Hematopoietic multipotent progenitor cell treated with erythropoietin and hydrocortisone succinate and interleukin-3 and kit ligand, for 8 days (in vitro differentiated cells): ENCODE results near the gene GBP5.
"Not testable (repeated sequence)": the region's sequence is repeated elsewhere in the genome, so short reads cannot be mapped to it uniquely, and the experiment has no call there.

Experiments
- DNase-seq: peaks from one replicate; pipeline ENCODE4 v3.0.0-alpha.2; 2015

The GBP5 gene

GRCh38 chr1:89272269-89273041 is at the start of gene GBP5:
Gene GBP5 (minus strand): TSS chr1:89272860. CDS start chr1:89269555, 3,305 bp downstream.
- DNase-seq: not testable (repeated sequence)

GRCh38 chr1:89322402-89322801 is 49.7 kb upstream of the GBP5 start:
- no peak for DNase-seq

DNA sequence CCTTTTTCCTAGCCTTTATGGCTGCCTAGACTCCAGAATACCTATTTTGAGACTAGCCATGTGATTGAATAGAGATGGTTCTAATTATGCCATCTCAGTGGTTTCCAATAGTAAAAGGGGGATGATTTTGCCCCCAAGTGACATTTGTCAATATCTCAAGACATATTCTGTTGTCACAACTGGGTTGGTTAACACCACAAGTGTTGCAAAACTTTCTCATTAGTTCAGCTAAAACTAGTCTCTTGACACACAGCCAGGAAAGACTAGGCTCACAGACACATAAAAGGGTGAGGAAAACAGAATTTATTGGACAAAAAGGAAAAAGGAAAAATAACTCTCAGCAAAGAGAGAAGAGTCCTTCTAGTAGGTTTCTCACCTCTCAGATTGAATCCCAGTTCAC is 39.9 kb upstream of the GBP5 start:
- no peak for DNase-seq

DNA sequence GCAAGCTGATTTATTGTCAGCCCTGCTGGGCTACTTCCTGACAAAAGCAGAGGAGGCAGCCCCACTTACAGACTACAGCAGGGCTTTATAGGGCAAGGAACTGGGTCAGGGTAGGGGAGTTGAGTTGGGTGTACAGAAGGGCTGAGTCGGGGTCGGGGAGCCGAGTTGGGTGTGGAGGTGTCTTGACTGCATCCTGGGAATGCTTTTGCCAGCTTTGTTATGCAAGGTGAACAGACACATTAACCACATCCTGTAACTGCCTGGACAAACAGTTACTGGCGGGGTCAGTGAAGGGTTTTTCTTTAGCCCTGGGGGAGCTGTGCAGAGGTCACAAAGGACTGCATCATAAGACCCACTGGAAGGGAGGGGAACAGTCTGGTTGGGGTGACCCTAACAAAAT is 39.1 kb upstream of the GBP5 start:
- DNase-seq: no peak

DNA sequence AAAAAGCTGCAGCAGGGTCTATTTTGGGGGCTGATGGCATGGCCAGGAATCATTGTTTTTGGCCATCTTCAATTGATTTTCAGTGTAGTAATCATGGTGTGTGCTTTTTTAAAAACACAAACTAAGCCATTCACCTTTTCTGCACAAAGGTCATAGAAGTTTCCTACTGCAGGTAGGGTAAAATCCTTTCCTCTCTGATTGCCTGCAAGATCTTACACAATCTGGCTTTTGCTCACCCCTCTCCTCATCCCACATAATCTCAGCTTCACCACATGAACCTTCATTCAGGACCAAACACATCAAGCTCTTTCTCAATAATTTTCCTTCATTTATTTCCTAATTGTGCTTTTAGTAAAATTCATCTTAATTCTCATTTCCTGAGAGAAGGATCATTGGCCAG is 38.3 kb upstream of the GBP5 start:
- DNase-seq: no peak

- DNase-seq: no peak
Observed at GRCh38 chr1:89310505-89310904, 37.8 kb upstream of the GBP5 start.

DNA sequence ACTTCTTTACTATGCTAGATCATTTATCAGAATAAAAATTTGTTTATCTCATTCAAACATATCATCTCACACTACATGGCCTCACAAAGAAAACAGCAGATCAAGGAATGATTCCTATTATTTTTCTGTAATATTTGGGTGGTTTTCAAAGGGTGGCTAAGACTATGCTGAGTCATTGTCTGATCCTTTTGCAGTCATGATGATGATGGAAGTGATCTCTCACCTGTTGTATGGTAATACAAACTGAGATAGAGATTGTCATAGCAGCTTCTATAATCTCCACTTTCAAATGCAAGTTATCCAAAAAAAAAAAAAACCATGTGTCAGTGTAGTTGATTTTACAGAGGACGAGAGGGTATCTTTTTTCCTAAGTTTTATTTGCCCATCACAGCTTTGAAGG is 37.2 kb upstream of the GBP5 start:
- DNase-seq: no peak

DNA sequence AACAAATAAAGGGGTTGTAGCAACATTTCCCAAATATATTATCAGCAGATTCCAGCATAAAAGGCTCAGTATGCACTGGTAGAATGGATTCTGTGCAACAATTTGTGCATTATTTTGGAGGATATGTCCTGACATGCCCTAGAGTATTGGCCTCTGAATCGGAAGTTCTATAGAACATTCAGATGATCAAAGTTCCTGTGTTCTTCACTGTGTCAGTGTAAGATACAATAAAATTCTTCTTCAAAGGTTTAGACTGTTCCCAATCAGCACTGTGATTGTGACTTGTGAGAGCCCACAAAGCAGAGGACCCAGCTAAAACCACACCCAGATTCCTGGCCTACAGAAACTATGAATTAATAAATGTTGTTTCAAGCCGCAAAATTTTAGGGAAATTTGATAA is 33.6 kb upstream of the GBP5 start:
- no peak for DNase-seq

GRCh38 chr1:89305493-89305892 is 32.8 kb upstream of the GBP5 start:
- no peak for DNase-seq

- no peak for DNase-seq
Observed at GRCh38 chr1:89304572-89305230, 32.0 kb upstream of the GBP5 start.

DNA sequence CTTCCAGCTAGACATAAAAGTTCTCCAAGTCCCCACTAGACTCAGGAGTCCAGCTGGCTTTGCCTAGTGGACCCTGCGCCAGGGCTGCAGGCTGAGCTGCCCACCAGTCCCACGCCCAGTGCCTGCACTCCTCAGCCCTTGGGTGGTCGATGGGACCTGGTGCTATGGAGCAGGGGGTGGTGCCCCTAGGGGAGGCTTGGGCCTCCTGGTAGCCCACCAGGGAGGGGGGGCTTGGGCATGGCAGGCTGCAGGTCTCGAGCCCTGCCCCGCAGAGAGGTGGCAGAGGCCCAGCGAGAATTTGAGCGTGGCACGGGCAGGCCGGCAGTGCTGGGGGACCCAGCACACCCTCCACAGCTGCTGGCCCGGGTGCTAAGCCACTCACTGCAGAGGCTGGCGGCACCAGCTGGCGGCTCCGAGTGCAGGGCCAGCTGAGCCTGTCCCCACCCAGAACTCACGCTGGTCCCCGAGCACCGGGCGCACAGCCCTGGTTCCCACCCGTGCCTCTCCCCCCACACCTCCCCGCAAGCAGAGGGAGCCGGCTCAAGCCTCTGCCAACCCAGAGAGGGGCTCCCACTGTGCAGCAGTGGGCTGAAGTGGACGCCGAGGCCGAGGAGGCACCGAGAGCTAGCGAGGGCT is 30.2 kb upstream of the GBP5 start:
- DNase-seq: no peak

GRCh38 chr1:89299739-89300463 is 27.2 kb upstream of the GBP5 start:
- not testable (repeated sequence) for DNase-seq

GRCh38 chr1:89298461-89298860 is 25.8 kb upstream of the GBP5 start:
- DNase-seq: no peak

DNA sequence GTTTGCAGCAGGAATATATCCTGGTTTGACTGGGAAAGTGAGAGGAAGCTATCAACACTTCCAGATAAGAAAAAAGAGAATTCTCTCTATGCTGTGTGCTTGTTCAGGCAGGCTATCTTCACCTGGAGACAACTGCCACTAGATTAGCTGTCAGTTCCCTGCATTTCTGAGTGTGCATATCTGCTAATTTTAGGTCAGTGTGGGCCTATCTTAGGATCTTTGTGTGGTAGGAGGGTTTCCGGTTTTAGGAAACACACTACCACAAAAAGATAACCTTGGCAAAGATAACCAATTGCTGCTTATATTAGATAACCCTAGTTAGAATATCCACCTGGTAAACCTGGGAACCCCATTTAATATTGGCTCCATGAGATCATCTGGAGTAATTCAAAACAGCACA is 22.5 kb upstream of the GBP5 start:
- peak; percentile 54 for DNase-seq

- no peak for DNase-seq
Observed at GRCh38 chr1:89291276-89291675, 18.6 kb upstream of the GBP5 start.

- no peak for DNase-seq
Observed at GRCh38 chr1:89288051-89288340, 15.3 kb upstream of the GBP5 start.

GRCh38 chr1:89287181-89288050 is 14.8 kb upstream of the GBP5 start:
- DNase-seq: no peak

- DNase-seq: no peak
Observed at GRCh38 chr1:89286549-89287180, 14.0 kb upstream of the GBP5 start.

- DNase-seq: no peak
Observed at GRCh38 chr1:89285745-89286380, 13.2 kb upstream of the GBP5 start.

DNA sequence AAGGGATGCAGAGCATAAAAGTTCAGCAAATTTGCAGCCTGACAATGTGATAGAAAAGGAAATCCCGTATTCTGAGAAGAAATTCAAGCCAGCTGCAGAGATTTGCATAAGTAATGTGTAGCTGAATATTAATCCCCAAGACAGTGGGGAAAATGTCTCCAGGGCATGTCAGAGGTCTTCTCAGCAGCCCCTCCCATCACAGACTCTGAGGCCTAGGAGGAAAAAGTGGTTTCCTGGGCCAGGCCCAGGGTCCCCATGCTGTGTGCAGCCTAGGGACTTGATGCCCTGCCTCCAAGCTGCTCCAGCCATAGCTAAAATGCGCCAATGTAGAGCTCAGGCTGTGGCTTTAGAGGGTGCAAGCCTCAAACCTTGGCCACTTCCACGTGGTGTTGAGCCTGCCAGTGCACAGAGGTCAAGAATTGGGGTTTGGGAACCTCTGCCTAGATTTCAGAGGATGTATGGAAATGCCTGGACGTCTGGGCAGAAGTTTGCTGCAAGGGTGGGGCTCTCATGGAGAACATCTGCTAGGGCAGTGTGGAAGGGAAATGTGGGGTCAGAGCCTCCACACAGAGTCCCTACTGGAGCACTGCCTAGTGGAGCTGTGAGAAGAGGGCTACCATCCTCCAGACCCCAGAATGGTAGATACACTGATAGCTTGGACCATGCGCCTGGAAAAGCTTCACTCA is 11.6 kb upstream of the GBP5 start:
- not testable (repeated sequence) for DNase-seq

DNA sequence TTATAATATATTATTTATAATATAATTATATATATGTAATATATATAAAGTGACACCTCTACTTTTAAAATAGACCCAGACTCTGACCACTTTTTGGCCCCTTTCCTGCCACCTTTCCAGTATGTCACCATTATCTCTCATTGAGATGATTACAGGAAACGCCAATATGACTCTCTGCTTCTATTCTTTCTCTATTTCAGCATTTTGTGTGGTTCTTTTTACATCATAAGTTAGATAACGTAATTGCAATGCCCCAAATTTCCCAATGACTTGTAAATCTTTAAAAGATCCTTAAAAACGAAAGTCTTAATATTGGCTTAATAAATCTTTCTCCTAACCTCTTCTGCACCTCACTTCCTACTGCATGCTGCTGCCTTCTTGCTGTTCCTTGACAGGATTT is 8.1 kb upstream of the GBP5 start:
- no peak for DNase-seq
